Mesothelial cell of epicardium (in vitro differentiated cells): ENCODE data around the gene GBA3. TPM values are rescaled to one million over a fixed set of nuclear protein-coding genes. Genes with fewer than 3 reads are reported as not detected.

Experiments used
- DNase-seq, 2 experiments: peaks; one replicate each; pipeline ENCODE4 v3.0.0; 2021; ENCODE audit warnings: low spot score in 2 of 2; ENCODE audit not compliant: unreplicated experiment in 2 of 2
- H3K27ac Mint-ChIP-seq: 2 replicates; pipeline ENCODE4 v1.8.0; 2021; ENCODE audit warnings: mixed read lengths
- H3K27me3 Mint-ChIP-seq: 2 replicates; pipeline ENCODE4 v1.8.0; 2021; ENCODE audit warnings: low read depth, mixed read lengths
- H3K36me3 Mint-ChIP-seq: 2 replicates; pipeline ENCODE4 v1.8.0; 2021; ENCODE audit warnings: mixed read lengths
- H3K4me1 Mint-ChIP-seq: 2 replicates; pipeline ENCODE4 v1.8.0; 2021; ENCODE audit warnings: mixed read lengths
- H3K4me3 Mint-ChIP-seq: 2 replicates; pipeline ENCODE4 v1.8.0; 2021; ENCODE audit warnings: mild to moderate bottlenecking, moderate library complexity, mixed read lengths
- H3K9me3 Mint-ChIP-seq: 2 replicates; pipeline ENCODE4 v1.8.0; 2021; ENCODE audit warnings: mixed read lengths
- CTCF ChIP-seq: fragments of 200-600 bp; sonication (generic); IDR thresholded peaks from one replicate; pipeline ENCODE4 v1.5.0; 2021; ENCODE audit warnings: antibody characterized with exemption; ENCODE audit not compliant: unreplicated experiment
- total RNA-seq: library from RNA; stranded (reverse); gene quantifications from 3 replicates; pipeline ENCODE4 v1.2.1, GENCODE V29; 2021

The GBA3 gene
- total RNA-seq, 1 donor from 2014 or later: not detected

GRCh38 chr4:22778547-22779163 is 85.9 kb downstream of the GBA3 start:
- H3K4me1 Mint-ChIP-seq: peaks cover 2% of the 10 kb centered on the region
- H3K36me3 Mint-ChIP-seq: no peaks in the 10 kb centered on the region
- H3K27me3 Mint-ChIP-seq: peaks cover 5% of the 10 kb centered on the region
- no peak for TF ChIP-seq CTCF
- H3K4me3 Mint-ChIP-seq: no peak overlapping the region
- DNase-seq: no peak
- peaks cover 10% of the 10 kb centered on the region for H3K9me3 Mint-ChIP-seq
- no peak overlapping the region for H3K27ac Mint-ChIP-seq

- peaks cover 2% of the 10 kb centered on the region for H3K4me1 Mint-ChIP-seq
Measured at GRCh38 chr4:22780317-22780716, 87.6 kb downstream of the GBA3 start.

GRCh38 chr4:22780797-22781196 is 88.1 kb downstream of the GBA3 start:
- Mint-ChIP-seq H3K36me3 (no peaks in the 10 kb centered on the region), H3K4me3 (no peak overlapping the region), H3K27me3 (peaks cover 7% of the 10 kb centered on the region), H3K4me1 (peaks cover 2% of the 10 kb centered on the region), H3K9me3 (peaks cover 4% of the 10 kb centered on the region), H3K27ac (no peak overlapping the region)
- TF ChIP-seq CTCF: no peak
- DNase-seq: no peak

More at GRCh38 chr4:22780317-22780716, 87.6 kb downstream of the GBA3 start:
- H3K4me3 Mint-ChIP-seq: no peak overlapping the region
- DNase-seq: no peak
- H3K9me3 Mint-ChIP-seq: peaks cover 9% of the 10 kb centered on the region
- TF ChIP-seq CTCF: no peak
- H3K27ac Mint-ChIP-seq: no peak overlapping the region
- peaks cover 7% of the 10 kb centered on the region for H3K27me3 Mint-ChIP-seq
- no peaks in the 10 kb centered on the region for H3K36me3 Mint-ChIP-seq

GRCh38 chr4:22787753-22788375 is 95.1 kb downstream of the GBA3 start:
- Mint-ChIP-seq H3K4me3 (no peak overlapping the region), H3K36me3 (no peaks in the 10 kb centered on the region), H3K9me3 (no peaks in the 10 kb centered on the region), H3K27me3 (peaks cover 19% of the 10 kb centered on the region), H3K27ac (no peak overlapping the region), H3K4me1 (no peaks in the 10 kb centered on the region)
- no peak for DNase-seq
- TF ChIP-seq CTCF: no peak

GRCh38 chr4:22790631-22791030 is 97.9 kb downstream of the GBA3 start:
- DNase-seq: no peak
- H3K9me3 Mint-ChIP-seq: no peaks in the 10 kb centered on the region
- TF ChIP-seq CTCF: no peak
- H3K27ac Mint-ChIP-seq: no peak overlapping the region
- H3K27me3 Mint-ChIP-seq: peaks cover 17% of the 10 kb centered on the region
- H3K36me3 Mint-ChIP-seq: no peaks in the 10 kb centered on the region
- H3K4me3 Mint-ChIP-seq: no peak overlapping the region
- no peaks in the 10 kb centered on the region for H3K4me1 Mint-ChIP-seq
